ENCODE data around the gene PROCA1. TPM values are rescaled to one million over a fixed set of nuclear protein-coding genes. Genes with fewer than 3 reads are reported as not detected.

PROCA1 gene
- total and polyA plus RNA-seq, 7 donors, result 0.21 to 1.1 (median 0.36) TPM

- no peak for ATAC-seq
- DNase-seq, result no peak
- Histone ChIP-seq H3K27ac (peak overlapping the region; percentile 92), H3K36me3 (ENCODE audit: insufficient read depth in 1 of 2, low read depth in 1 of 2) (peaks cover 0 to 39% of the 10 kb centered on the region in 2 donors), H3K27me3 (ENCODE audit: insufficient read depth in 3 of 3, low read length in 2 of 3) (peaks cover 0 to 16% (median 0%) of the 10 kb centered on the region in 3 donors), H3K9me3 (no peaks in the 10 kb centered on the region), H3K4me3 (peak overlapping the region; percentile 98), H3K4me1 (peaks cover 26% of the 10 kb centered on the region)
- intact Hi-C loops (cut with DNase I), result no loop called here
- TF ChIP-seq CTCF (IDR thresholded peaks at IDR 0.05), result no peak
- WGBS, 3 donors, result 47 to 61% (median 48%) methylated on average over 18 of the region's 18 CpGs
Observed at GRCh38 chr17:28718333-28719020, 6.8 kb upstream of the PROCA1 start.

- H3K4me3 ChIP-seq, result peak within 1 kb of the TSS; percentile 98
- peak; percentile 4 to 15 (median 12) for ATAC-seq
- WGBS, 3 donors, result 8 to 14% (median 12%) methylated on average over 44 to 60 of the region's 60 CpGs
Observed at GRCh38 chr17:28717578-28718332, 6.1 kb upstream of the PROCA1 start, which contains the start of gene RAB34. TSS of gene RAB34 (minus strand) at chr17:28717868. CDS start at chr17:28717266, 602 bp downstream.

GRCh38 chr17:28716740-28717577 is 5.3 kb upstream of the PROCA1 start:
- ATAC-seq (no peak), DNase-seq (peak; percentile 46 to 64)
- H3K4me1 ChIP-seq, result peaks cover 16% of the 10 kb centered on the region
- WGBS, 3 donors, result 9 to 14% (median 10%) methylated on average over 62 to 63 of the region's 63 CpGs
- peak overlapping the region; percentile 92 for H3K27ac ChIP-seq
- peaks cover 0 to 16% (median 0%) of the 10 kb centered on the region in 3 donors for H3K27me3 ChIP-seq (ENCODE audit: insufficient read depth in 3 of 3, low read length in 2 of 3)
- TF ChIP-seq CTCF (IDR thresholded peaks at IDR 0.05), result no peak
- H3K4me3 ChIP-seq, result peak overlapping the region; percentile 98
- intact Hi-C loops (cut with DNase I), result no loop called here
- peaks cover 0 to 24% of the 10 kb centered on the region in 2 donors for H3K36me3 ChIP-seq (ENCODE audit: insufficient read depth in 1 of 2, low read depth in 1 of 2)
- H3K9me3 ChIP-seq, result no peaks in the 10 kb centered on the region

More at GRCh38 chr17:28717578-28718332, 6.1 kb upstream of the PROCA1 start, which contains the start of gene RAB34:
- H3K27me3 ChIP-seq (ENCODE audit: insufficient read depth in 3 of 3, low read length in 2 of 3), result peaks cover 0 to 16% (median 0%) of the 10 kb centered on the region in 3 donors
- peak within 1 kb of the TSS; percentile 92 for H3K27ac ChIP-seq
- intact Hi-C loops (cut with DNase I), result no loop called here
- H3K36me3 ChIP-seq (ENCODE audit: insufficient read depth in 1 of 2, low read depth in 1 of 2), result peaks cover 0 to 32% of the 10 kb centered on the region in 2 donors
- H3K4me1 ChIP-seq, result peaks cover 24% of the 10 kb centered on the region
- no peaks in the 10 kb centered on the region for H3K9me3 ChIP-seq
- DNase-seq, result peak; percentile 80
- peak; percentile 21 for TF ChIP-seq CTCF (IDR thresholded peaks at IDR 0.05)

- H3K9me3 ChIP-seq, result no peaks in the 10 kb centered on the region
- peaks cover 0 to 16% (median 2%) of the 10 kb centered on the region in 3 donors for H3K27me3 ChIP-seq (ENCODE audit: insufficient read depth in 3 of 3, low read length in 2 of 3)
- peaks cover 8% of the 10 kb centered on the region for H3K4me1 ChIP-seq
- H3K36me3 ChIP-seq (ENCODE audit: insufficient read depth in 1 of 2, low read depth in 1 of 2), result peaks cover 0 to 10% of the 10 kb centered on the region in 2 donors
- H3K27ac ChIP-seq, result no peak overlapping the region
- ATAC-seq, result no peak
- intact Hi-C loops (cut with DNase I), result no loop called here
- no peak for DNase-seq
- TF ChIP-seq CTCF (IDR thresholded peaks at IDR 0.05), result no peak
- WGBS, 3 donors, result 85 to 96% (median 91%) methylated on average over 2 of the region's 2 CpGs
- H3K4me3 ChIP-seq, result no peak overlapping the region
Observed at GRCh38 chr17:28715217-28715616, 3.5 kb upstream of the PROCA1 start.

All from psoas muscle (tissue), 8 donors.